Measurements from ENCODE around the gene LRP8. TPM values are rescaled to one million over a fixed set of nuclear protein-coding genes. Genes with fewer than 3 reads are reported as not detected.

Gene LRP8
- total RNA-seq, 1 experiment from 2014 or later, result 54.4 TPM

DNA sequence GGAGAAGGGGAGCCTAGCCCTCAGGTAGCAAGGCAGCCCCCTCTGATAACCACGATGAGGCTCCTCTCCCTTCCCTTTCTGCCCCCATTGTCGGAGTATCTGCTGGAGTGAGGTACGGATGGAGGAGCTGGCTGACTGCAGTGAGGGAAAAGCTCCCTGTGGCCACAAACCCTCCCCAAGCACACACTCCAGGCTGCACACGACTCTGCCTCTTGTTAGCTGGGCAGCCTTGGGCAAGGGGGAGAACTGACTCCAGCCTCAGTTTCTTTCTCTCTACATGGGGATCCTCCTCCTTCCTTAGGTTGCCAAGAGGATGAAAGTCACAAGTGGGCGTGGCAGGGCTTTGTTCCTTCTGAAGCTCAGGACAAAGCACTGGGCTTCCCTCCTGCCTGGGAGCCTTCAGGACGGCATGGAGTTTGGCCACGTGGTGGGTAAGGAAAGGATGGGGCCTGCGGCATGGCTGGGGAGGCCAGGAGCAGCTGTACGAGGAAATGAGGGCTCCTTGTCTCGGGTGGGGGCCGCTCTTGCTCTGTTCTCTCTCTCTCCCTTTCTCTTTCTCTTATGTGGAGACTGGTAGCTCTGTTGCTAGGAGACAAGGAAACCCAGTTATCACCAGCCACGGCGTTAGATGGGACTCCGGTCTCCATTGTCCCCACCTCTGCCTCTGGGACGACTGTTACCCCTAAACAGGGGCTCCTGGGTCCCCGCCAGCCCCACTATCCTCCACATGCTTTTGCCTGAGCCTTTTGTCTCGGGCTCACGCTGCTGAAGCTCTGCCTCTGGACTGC lies 39.7 kb downstream of the LRP8 start:
- no peak for ATAC-seq
- Histone ChIP-seq H3K4me2 (ENCODE audit: low read length) (no peak overlapping the region), H3K9ac (ENCODE audit: low read length) (no peak overlapping the region), H3K4me1 (ENCODE audit: insufficient read depth, low read length) (peaks cover 4% of the 10 kb centered on the region), H2AFZ (ENCODE audit: low read length) (no peak overlapping the region), H3K9me2 (replicated peaks; ENCODE audit: low read length) (no peaks in the 10 kb centered on the region), H3K79me2 (ENCODE audit: low read length) (peaks cover under 1% of the 10 kb centered on the region; the same call in 1 of the 2 replicates), H3K9me3 (ENCODE audit: low read length) (no peaks in the 10 kb centered on the region), H3K4me3 (ENCODE audit: low read length) (no peak overlapping the region), H3K27me3 (ENCODE audit: low read length) (no peaks in the 10 kb centered on the region), H4K20me1 (ENCODE audit: low read length) (no peaks in the 10 kb centered on the region), H3K27ac (ENCODE audit: low read length) (no peak overlapping the region), H3F3A (ENCODE audit: low read length, unreplicated experiment) (no peaks in the 10 kb centered on the region), H3K36me3 (ENCODE audit: low read depth, low read length) (peaks cover 32% of the 10 kb centered on the region)
- CTCF ChIA-PET, result no interaction called here
- no peak for TF ChIP-seq EZH2phosphoT487 (IDR thresholded peaks at IDR 0.05; ENCODE audit: borderline replicate concordance, low read length)
- TF ChIP-seq EZH2 (IDR thresholded peaks at IDR 0.05; ENCODE audit: low read length, unreplicated experiment), result no peak
- TF ChIP-seq, protein P1, sequence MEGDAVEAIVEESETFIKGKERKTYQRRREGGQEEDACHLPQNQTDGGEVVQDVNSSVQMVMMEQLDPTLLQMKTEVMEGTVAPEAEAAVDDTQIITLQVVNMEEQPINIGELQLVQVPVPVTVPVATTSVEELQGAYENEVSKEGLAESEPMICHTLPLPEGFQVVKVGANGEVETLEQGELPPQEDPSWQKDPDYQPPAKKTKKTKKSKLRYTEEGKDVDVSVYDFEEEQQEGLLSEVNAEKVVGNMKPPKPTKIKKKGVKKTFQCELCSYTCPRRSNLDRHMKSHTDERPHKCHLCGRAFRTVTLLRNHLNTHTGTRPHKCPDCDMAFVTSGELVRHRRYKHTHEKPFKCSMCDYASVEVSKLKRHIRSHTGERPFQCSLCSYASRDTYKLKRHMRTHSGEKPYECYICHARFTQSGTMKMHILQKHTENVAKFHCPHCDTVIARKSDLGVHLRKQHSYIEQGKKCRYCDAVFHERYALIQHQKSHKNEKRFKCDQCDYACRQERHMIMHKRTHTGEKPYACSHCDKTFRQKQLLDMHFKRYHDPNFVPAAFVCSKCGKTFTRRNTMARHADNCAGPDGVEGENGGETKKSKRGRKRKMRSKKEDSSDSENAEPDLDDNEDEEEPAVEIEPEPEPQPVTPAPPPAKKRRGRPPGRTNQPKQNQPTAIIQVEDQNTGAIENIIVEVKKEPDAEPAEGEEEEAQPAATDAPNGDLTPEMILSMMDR (conservative IDR thresholded peaks at IDR 0.05; ENCODE audit: low read depth, low read length), result no peak
- no TSS peak for BruUV-seq (replicated peaks)
- DNase-seq, result no peak
- POLR2A ChIA-PET (ENCODE audit: unreplicated experiment), result no interaction called here
- intact Hi-C loops (cut with micrococcal nuclease), result no loop called here

DNA sequence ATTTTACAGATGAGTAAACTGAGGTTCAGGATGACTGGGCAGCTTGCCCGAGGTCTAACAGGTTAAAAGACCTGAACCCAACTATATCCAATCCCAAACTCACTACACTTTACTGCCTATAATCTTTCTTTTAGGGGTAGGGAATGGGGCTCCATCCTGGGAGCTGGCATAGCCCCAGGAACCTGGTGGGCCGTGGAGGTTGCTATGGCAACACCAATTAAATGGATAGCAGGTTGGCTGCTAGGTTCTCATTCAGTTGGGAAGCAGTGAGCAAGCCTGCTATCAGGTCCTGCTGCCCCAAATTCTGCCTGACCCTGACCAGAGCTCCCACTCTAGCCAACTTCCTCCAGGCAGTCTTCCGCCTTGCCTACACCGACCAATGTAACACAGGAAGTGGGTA lies 40.9 kb downstream of the LRP8 start:
- POLR2A ChIA-PET (ENCODE audit: unreplicated experiment), result no interaction called here
- Histone ChIP-seq H3K27ac (ENCODE audit: low read length) (no peak overlapping the region), H3K4me2 (ENCODE audit: low read length) (no peak overlapping the region), H3K4me1 (ENCODE audit: insufficient read depth, low read length) (no peaks in the 10 kb centered on the region), H3K9me3 (ENCODE audit: low read length) (no peaks in the 10 kb centered on the region), H3K9ac (ENCODE audit: low read length) (no peak overlapping the region), H3F3A (ENCODE audit: low read length, unreplicated experiment) (no peaks in the 10 kb centered on the region), H3K27me3 (ENCODE audit: low read length) (no peaks in the 10 kb centered on the region), H3K36me3 (ENCODE audit: low read depth, low read length) (peaks cover 31% of the 10 kb centered on the region), H3K79me2 (ENCODE audit: low read length) (no peaks in the 10 kb centered on the region), H3K4me3 (ENCODE audit: low read length) (no peak overlapping the region), H4K20me1 (ENCODE audit: low read length) (no peaks in the 10 kb centered on the region), H3K9me2 (replicated peaks; ENCODE audit: low read length) (no peaks in the 10 kb centered on the region), H2AFZ (ENCODE audit: low read length) (no peak overlapping the region)
- intact Hi-C loops (cut with micrococcal nuclease), result no loop called here
- no peak for DNase-seq
- no peak for TF ChIP-seq EZH2phosphoT487 (IDR thresholded peaks at IDR 0.05; ENCODE audit: borderline replicate concordance, low read length)
- no peak for TF ChIP-seq EZH2 (IDR thresholded peaks at IDR 0.05; ENCODE audit: low read length, unreplicated experiment)
- TF ChIP-seq, protein P1 (conservative IDR thresholded peaks at IDR 0.05; ENCODE audit: low read depth, low read length), result no peak
- ATAC-seq, result no peak
- no TSS peak for BruUV-seq (replicated peaks)
- CTCF ChIA-PET, result no interaction called here

DNA sequence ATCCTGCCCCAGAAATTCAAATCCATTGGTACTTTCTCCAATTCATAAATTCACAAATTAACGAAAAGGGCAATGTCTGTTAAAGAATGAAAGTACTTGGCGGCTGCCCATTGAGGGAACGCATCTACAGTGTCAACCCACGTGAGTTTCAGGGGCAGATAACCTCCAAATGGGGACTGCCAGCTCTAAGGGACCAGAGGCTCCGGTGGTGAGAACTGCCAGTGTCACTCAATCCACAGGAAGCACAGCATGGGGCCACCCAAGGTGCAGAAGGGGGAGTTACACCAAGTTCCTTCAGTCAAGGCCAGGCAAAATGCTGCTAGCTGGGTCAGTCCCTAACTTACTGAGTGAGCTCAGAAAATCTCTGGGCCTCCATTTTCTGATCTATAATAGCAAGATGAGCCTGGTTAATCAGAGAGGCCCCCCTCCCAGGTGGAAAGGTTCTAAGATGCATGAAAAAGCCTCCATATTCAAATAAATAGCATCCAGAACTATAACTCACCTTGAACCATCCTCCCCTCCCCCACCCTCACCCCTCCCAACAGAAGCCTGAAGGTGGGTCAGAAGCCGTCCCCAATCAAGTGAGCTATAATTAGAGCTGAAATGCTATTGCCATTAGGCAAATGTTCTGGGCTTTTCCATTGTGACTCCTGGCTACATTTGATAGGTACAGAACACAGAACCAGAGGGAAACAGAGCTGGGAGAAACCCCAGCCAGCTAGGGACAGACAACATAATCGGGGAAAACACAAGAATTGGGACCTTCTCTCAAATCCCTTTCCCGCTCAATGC lies 41.7 kb downstream of the LRP8 start:
- no peak for DNase-seq
- BruUV-seq (replicated peaks), result no TSS peak
- intact Hi-C loops (cut with micrococcal nuclease), result no loop called here
- ATAC-seq, result no peak
- peaks cover 29% of the 10 kb centered on the region for H3K36me3 ChIP-seq (ENCODE audit: low read depth, low read length)
- no peak overlapping the region for H3K4me3 ChIP-seq (ENCODE audit: low read length)
- H3K27ac ChIP-seq (ENCODE audit: low read length), result no peak overlapping the region
- H3K9me2 ChIP-seq (replicated peaks; ENCODE audit: low read length), result no peaks in the 10 kb centered on the region
- H3K79me2 ChIP-seq (ENCODE audit: low read length), result no peaks in the 10 kb centered on the region
- no peaks in the 10 kb centered on the region for H4K20me1 ChIP-seq (ENCODE audit: low read length)
- H3F3A ChIP-seq (ENCODE audit: low read length, unreplicated experiment), result no peaks in the 10 kb centered on the region
- H3K9ac ChIP-seq (ENCODE audit: low read length), result no peak overlapping the region
- no peak overlapping the region for H3K4me2 ChIP-seq (ENCODE audit: low read length)
- ChIA-PET POLR2A (ENCODE audit: unreplicated experiment) (no interaction called here), CTCF (no interaction called here)
- no peaks in the 10 kb centered on the region for H3K4me1 ChIP-seq (ENCODE audit: insufficient read depth, low read length)
- no peak for TF ChIP-seq EZH2 (IDR thresholded peaks at IDR 0.05; ENCODE audit: low read length, unreplicated experiment)
- no peaks in the 10 kb centered on the region for H3K9me3 ChIP-seq (ENCODE audit: low read length)
- H2AFZ ChIP-seq (ENCODE audit: low read length), result no peak overlapping the region
- H3K27me3 ChIP-seq (ENCODE audit: low read length), result no peaks in the 10 kb centered on the region

Measured in PC-3 (cell line).